Measurements from ENCODE around the gene NR1H2. TPM values are rescaled to one million over a fixed set of nuclear protein-coding genes. Genes with fewer than 3 reads are reported as not detected.
"Not testable (repeated sequence)": the region's sequence is repeated elsewhere in the genome, so short reads cannot be mapped to it uniquely, and the experiment has no call there.

NR1H2 gene
- total RNA-seq, 2 experiments from 2014 or later = 50.3 to 53.6 TPM

- Mint-ChIP-seq H3K4me1 (peaks cover 44% of the 10 kb centered on the region), H3K9me3 (ENCODE audit: low read depth) (no peaks in the 10 kb centered on the region), H3K27ac (peak overlapping the region; percentile 29), H3K36me3 (ENCODE audit: low read depth) (peaks cover 7% of the 10 kb centered on the region), H3K4me3 (no peak overlapping the region), H3K27me3 (no peaks in the 10 kb centered on the region)
- POLR2A ChIA-PET = interaction anchor here (0.6 kb wide), 1 partner anchor 9 kb away, joined by 4 read pairs; no protein-coding TSS in a partner anchor
- CTCF ChIA-PET = interaction anchor here (0.6 kb wide), 1 partner anchor 12 kb away, joined by 3 read pairs; no protein-coding TSS in a partner anchor
- ATAC-seq (peak; percentile 24), DNase-seq (no peak)
- intact Hi-C loops (cut with DNase I, micrococcal nuclease) = no loop called here
These were observed 31.5 kb upstream of the NR1H2 start for GRCh38 chr19:50344661-50345318.

- peak overlapping the region; percentile 83 for H3K27ac Mint-ChIP-seq
- H3K4me3 Mint-ChIP-seq = peak overlapping the region; percentile 35
- not testable (repeated sequence) for H3K9me3 Mint-ChIP-seq (ENCODE audit: low read depth); H3K27me3 Mint-ChIP-seq; H3K36me3 Mint-ChIP-seq (ENCODE audit: low read depth)
- CTCF ChIA-PET = interaction anchor here (1.4 to 2.7 kb wide), 3 partner anchors 11 to 113 kb away, joined by 5 to 18 read pairs (median 5); no protein-coding TSS in a partner anchor
- ATAC-seq = peak; percentile 85
- POLR2A ChIA-PET = interaction anchor here (0.7 to 1.5 kb wide), 2 partner anchors 10 to 17 kb away, joined by 3 read pairs; no protein-coding TSS in a partner anchor
- intact Hi-C loops (cut with DNase I, micrococcal nuclease) = loop anchor here in 1 of 2 experiments (1.0 kb wide), 3 partner anchors 14 to 46 kb away; no protein-coding TSS in a partner anchor
- H3K4me1 Mint-ChIP-seq = peaks cover 44% of the 10 kb centered on the region
- peak; percentile 69 for DNase-seq
These were observed 29.1 kb upstream of the NR1H2 start for GRCh38 chr19:50347089-50347581.

DNA sequence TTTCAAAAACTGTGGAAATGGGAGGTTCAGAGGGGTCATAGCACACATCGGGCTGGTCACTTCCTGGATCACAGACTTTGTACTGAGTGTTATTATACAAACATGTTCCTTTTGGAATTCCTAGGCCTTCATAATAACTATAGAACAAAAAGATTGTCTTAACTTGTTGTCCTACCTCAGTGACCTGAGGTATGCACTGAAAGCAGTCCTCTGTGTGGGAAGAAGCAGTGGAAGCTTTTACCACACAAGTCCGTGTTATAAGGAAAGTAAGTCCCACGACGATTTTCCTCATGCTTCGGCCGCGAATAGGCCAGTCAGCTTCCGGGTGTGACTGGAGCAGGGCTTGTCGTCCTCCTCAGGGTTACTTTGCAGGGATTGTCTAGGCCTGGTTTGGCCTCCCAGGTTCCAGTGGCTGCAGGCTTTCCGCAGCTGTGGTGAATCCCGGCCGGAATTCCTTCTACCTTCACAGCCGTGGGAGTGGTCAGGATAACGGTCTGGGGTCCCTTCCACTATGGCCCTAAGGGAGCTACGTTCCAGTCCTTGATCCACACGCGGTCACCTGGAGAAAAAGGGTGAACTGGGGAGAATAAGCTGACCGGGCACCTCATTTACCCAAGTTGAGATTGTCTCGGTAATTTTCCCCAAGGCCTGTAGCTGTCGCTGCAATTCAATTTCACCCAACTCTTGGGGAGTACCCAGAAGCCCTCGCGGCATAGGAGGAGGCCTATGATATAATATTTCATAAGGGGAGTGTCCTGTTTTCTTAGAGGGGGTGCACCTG lies 26.8 kb upstream of the NR1H2 start:
- H3K27me3 Mint-ChIP-seq = no peaks in the 10 kb centered on the region
- peaks cover 3% of the 10 kb centered on the region for H3K36me3 Mint-ChIP-seq (ENCODE audit: low read depth)
- no peaks in the 10 kb centered on the region for H3K9me3 Mint-ChIP-seq (ENCODE audit: low read depth)
- peaks cover 36% of the 10 kb centered on the region for H3K4me1 Mint-ChIP-seq
- ChIA-PET CTCF (interaction anchor here (0.9 kb wide), 1 partner anchor 13 kb away, joined by 5 read pairs; no protein-coding TSS in a partner anchor), POLR2A (no interaction called here)
- peak overlapping the region; percentile 29 for H3K27ac Mint-ChIP-seq
- ATAC-seq = no peak
- H3K4me3 Mint-ChIP-seq = no peak overlapping the region
- no peak for DNase-seq
- intact Hi-C loops (cut with DNase I, micrococcal nuclease) = no loop called here

DNA sequence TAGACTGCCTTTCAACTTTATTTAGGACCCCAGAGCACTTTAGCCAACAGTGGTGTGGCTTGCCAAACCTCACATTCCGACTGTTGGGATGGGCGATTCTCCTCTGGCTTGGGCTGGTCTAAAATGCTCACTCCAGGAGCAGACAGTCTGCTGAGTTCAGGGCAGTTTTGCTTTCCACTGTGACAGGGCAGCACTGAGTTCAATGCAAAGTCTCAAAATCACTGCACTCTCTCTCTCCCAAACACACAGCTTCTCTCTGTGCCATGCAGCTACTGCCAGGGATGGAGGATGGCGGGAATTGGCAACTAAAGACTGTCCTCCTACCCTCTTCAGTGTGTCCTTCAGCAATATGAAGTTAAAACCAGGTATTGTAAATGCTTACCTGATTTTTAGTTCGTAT lies 24.0 kb upstream of the NR1H2 start:
- Mint-ChIP-seq H3K4me3 (no peak overlapping the region), H3K27me3 (peaks cover 3% of the 10 kb centered on the region), H3K9me3 (ENCODE audit: low read depth) (no peaks in the 10 kb centered on the region), H3K36me3 (ENCODE audit: low read depth) (no peaks in the 10 kb centered on the region), H3K4me1 (peaks cover 21% of the 10 kb centered on the region), H3K27ac (no peak overlapping the region)
- ATAC-seq (no peak), DNase-seq (no peak)
- CTCF ChIA-PET = interaction anchor here (1.6 kb wide), 1 partner anchor 63 kb away, joined by 4 read pairs; no protein-coding TSS in a partner anchor
- intact Hi-C loops (cut with DNase I, micrococcal nuclease) = no loop called here
- POLR2A ChIA-PET = no interaction called here

DNA sequence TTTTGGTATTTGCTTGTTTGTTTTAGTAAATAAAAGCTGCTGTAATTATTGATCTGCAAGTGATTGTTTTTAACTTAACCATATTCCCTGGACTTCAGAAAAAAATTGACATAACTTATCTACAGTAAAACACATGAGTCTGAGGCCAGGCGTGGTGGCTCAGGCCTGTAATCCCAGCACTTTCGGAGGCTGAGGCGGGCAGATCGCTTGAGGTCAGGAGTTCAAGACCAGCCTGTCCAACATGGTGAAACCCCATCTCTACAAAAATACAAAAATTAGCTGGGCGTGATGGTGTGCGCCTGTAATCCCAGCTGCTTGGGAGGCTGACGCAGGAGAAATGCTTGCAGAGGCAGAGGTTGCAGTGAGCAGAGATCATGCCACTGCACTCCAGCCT lies 22.8 kb upstream of the NR1H2 start:
- H3K4me3 Mint-ChIP-seq; DNase-seq; H3K9me3 Mint-ChIP-seq (ENCODE audit: low read depth); ATAC-seq; POLR2A ChIA-PET; H3K27ac Mint-ChIP-seq; H3K36me3 Mint-ChIP-seq (ENCODE audit: low read depth); H3K27me3 Mint-ChIP-seq; intact Hi-C loops (cut with DNase I, micrococcal nuclease): not testable (repeated sequence)
- peaks cover 15% of the 10 kb centered on the region for H3K4me1 Mint-ChIP-seq
- CTCF ChIA-PET = interaction anchor here (0.6 to 1.6 kb wide), 3 partner anchors 41 to 208 kb away, joined by 3 to 4 read pairs (median 4); no protein-coding TSS in a partner anchor

DNA sequence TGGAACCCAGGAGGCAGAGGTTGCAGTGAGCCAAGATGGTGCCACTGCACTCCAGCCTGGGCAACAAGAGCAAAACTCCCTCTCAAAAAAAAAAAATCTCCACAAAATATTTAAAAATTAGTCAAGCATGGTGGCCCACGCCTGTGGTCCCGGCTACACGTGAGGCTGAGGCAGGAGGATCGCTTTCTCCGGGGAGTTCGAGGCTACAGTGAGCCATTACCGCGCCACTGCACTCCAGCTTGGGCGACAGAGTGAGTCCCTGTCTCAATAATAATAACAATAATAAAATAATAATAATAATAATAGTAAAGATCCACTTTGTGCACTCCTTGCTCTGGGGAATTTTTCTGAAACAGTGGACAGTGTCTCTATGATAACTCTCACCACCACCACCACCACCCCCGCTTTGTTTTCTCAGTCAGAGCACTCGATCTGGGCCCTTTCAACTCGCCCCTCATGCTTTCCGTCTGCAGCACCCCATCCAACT lies 19.5 kb upstream of the NR1H2 start:
- H3K27ac Mint-ChIP-seq = peak overlapping the region; percentile 99
- peaks cover 33% of the 10 kb centered on the region for H3K36me3 Mint-ChIP-seq (ENCODE audit: low read depth)
- intact Hi-C loops (cut with DNase I, micrococcal nuclease) = loop anchor here (1.0 to 5.0 kb wide), 12 partner anchors 12 to 446 kb away; partner anchors contain the start of genes EMC10 (in 1 of the 2), GARIN5A (in 1 of the 2), JOSD2 (in 1 of the 2) and NR1H2 (in 1 of the 2)
- DNase-seq (no peak), ATAC-seq (no peak)
- peaks cover 4% of the 10 kb centered on the region for H3K9me3 Mint-ChIP-seq (ENCODE audit: low read depth)
- ChIA-PET CTCF (interaction anchor here (0.5 to 2.1 kb wide), 21 partner anchors 10 to 393 kb away, joined by 3 to 22 read pairs (median 4); partner anchors contain the start of genes JOSD2, KCNC3, NR1H2 and POLD1), POLR2A (interaction anchor here (0.6 to 1.4 kb wide), 4 partner anchors 9 to 122 kb away, joined by 3 to 4 read pairs (median 4); no protein-coding TSS in a partner anchor)
- H3K4me1 Mint-ChIP-seq = peaks cover 40% of the 10 kb centered on the region
- H3K27me3 Mint-ChIP-seq = peaks cover 3% of the 10 kb centered on the region
- peak overlapping the region; percentile 82 for H3K4me3 Mint-ChIP-seq

DNA sequence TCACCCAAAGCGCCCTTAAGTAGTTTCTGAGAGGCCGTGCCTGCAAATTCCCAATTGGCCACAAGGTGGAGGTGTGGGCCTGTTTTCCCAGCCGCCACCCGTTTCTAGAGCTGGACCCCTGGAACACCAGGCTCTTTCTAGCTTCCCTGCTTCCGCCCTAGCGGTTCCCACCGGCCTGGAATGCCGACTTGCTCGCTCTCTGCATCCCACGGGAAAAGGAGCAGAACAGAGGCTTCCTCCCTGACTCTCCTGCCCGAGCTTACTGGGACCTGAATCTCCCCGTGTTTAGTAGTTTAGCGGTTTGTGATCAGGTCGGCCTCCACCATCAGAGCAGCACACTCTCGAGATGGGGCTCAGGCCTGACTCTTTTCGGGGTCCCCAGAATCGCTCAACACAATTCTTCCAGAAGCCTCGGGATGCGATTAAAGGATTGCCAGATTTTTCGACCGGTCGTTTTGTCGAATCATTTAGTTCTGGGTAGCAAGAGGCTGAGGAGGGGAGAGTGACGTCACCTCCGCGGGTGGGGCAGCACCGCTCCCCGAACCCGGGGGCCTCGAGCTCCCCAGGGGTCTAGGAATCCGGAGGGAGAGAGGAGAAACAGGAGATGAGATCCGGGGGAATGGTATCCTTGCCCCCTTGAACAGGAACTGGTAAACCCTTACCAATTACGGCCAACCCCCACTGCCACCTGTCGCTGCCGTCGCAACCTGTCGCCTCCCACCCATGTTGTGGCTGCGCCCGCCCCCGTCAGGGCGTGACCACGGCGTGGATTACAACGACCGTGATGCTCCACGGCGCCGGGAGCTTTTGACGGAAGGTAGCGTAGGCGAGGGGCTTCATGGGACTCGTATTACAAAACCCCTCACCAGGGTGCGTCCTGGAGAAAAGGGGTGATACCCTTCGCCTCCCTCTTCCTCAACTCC lies 18.8 kb upstream of the NR1H2 start:
- ChIA-PET CTCF (interaction anchor here (0.5 to 2.1 kb wide), 29 partner anchors 9 to 392 kb away, joined by 3 to 22 read pairs (median 4); partner anchors contain the start of genes JOSD2, KCNC3, NR1H2 and POLD1), POLR2A (interaction anchor here (1.0 to 1.4 kb wide), 2 partner anchors 10 to 27 kb away, joined by 3 to 4 read pairs; no protein-coding TSS in a partner anchor)
- DNase-seq (peak; percentile 93), ATAC-seq (peak; percentile 62)
- intact Hi-C loops (cut with DNase I, micrococcal nuclease) = loop anchor here (1.0 to 5.0 kb wide), 12 partner anchors 11 to 445 kb away; partner anchors contain the start of genes EMC10 (in 1 of the 2), GARIN5A (in 1 of the 2), JOSD2 (in 1 of the 2) and NR1H2 (in 1 of the 2)
- H3K36me3 Mint-ChIP-seq (ENCODE audit: low read depth) = peaks cover 39% of the 10 kb centered on the region
- H3K27me3 Mint-ChIP-seq = peaks cover 3% of the 10 kb centered on the region
- peak overlapping the region; percentile 82 for H3K4me3 Mint-ChIP-seq
- peak overlapping the region; percentile 99 for H3K27ac Mint-ChIP-seq
- H3K4me1 Mint-ChIP-seq = peaks cover 47% of the 10 kb centered on the region
- H3K9me3 Mint-ChIP-seq (ENCODE audit: low read depth) = peaks cover 4% of the 10 kb centered on the region

GRCh38 chr19:50358483-50359327 lies 17.6 kb upstream of the NR1H2 start:
- H3K36me3 Mint-ChIP-seq (ENCODE audit: low read depth) = peaks cover 39% of the 10 kb centered on the region
- H3K27me3 Mint-ChIP-seq = peaks cover 3% of the 10 kb centered on the region
- ChIA-PET CTCF (interaction anchor here (0.6 to 2.1 kb wide), 7 partner anchors 12 to 197 kb away, joined by 3 to 22 read pairs (median 10); partner anchors contain the start of genes JOSD2, NR1H2 and POLD1), POLR2A (no interaction called here)
- peak; percentile 87 for DNase-seq
- H3K4me3 Mint-ChIP-seq = peak overlapping the region; percentile 82
- H3K27ac Mint-ChIP-seq = peak overlapping the region; percentile 99
- intact Hi-C loops (cut with DNase I, micrococcal nuclease) = loop anchor here in 1 of 2 experiments (5.0 kb wide), 2 partner anchors 424 to 444 kb away; no protein-coding TSS in a partner anchor
- H3K4me1 Mint-ChIP-seq = peaks cover 58% of the 10 kb centered on the region
- H3K9me3 Mint-ChIP-seq (ENCODE audit: low read depth) = peaks cover 4% of the 10 kb centered on the region
- ATAC-seq = peak; percentile 7

GRCh38 chr19:50359328-50359818 lies 16.9 kb upstream of the NR1H2 start:
- POLR2A ChIA-PET = no interaction called here
- H3K4me3 Mint-ChIP-seq = peak overlapping the region; percentile 82
- intact Hi-C loops (cut with DNase I, micrococcal nuclease) = loop anchor here in 1 of 2 experiments (5.0 kb wide), 2 partner anchors 423 to 443 kb away; no protein-coding TSS in a partner anchor
- H3K36me3 Mint-ChIP-seq (ENCODE audit: low read depth) = peaks cover 39% of the 10 kb centered on the region
- H3K9me3 Mint-ChIP-seq (ENCODE audit: low read depth) = peaks cover 4% of the 10 kb centered on the region
- no peak for DNase-seq
- CTCF ChIA-PET = interaction anchor here (0.5 kb wide), 1 partner anchor 10 kb away, joined by 3 read pairs; no protein-coding TSS in a partner anchor
- peak overlapping the region; percentile 99 for H3K27ac Mint-ChIP-seq
- peaks cover 63% of the 10 kb centered on the region for H3K4me1 Mint-ChIP-seq
- ATAC-seq = no peak
- peaks cover 3% of the 10 kb centered on the region for H3K27me3 Mint-ChIP-seq

Measured in activated CD4-positive, alpha-beta T cell treated with anti-CD3 and anti-CD28 coated beads for 36 hours (primary cell).